Brain microvascular endothelial cell (primary cell): ENCODE measurements around the gene HAPLN3.
A peak's percentile ranks its signal among the peaks of the same experiment; 100 is the strongest.

Experiments
- DNase-seq: peaks from one replicate; pipeline ENCODE4 v3.0.0-alpha.2; 2020
- H3K27ac ChIP-seq: fragments of 250-450 bp; sonication (Bioruptor Pico); 2 replicates; pipeline ENCODE4 v1.5.1; 2020; ENCODE audit warnings: mild to moderate bottlenecking, moderate library complexity
- H3K27me3 ChIP-seq: fragments of 250-450 bp; sonication (Bioruptor Pico); replicated peaks from 2 replicates; pipeline ENCODE4 v1.5.1; 2020; ENCODE audit warnings: mild to moderate bottlenecking
- H3K36me3 ChIP-seq: fragments of 250-450 bp; sonication (Bioruptor Pico); replicated peaks from 2 replicates; pipeline ENCODE4 v1.5.1; 2020; ENCODE audit warnings: mild to moderate bottlenecking
- H3K4me3 ChIP-seq: 2 replicates; pipeline ENCODE4 v1.5.1; 2011; ENCODE audit warnings: low read depth, mild to moderate bottlenecking, control low read depth, low read length, moderate library complexity
- in situ Hi-C: cut with HindIII; loops from 2 replicates; pipeline ENCODE4 v1.10.0; 2017; ENCODE audit warnings: low sequenced_read_pairs, low pct_ligation_motif_present
- TF ChIP-seq, protein P1 (sequence below): IDR thresholded peaks from 2 replicates; pipeline ENCODE4 v1.5.1; 2011; ENCODE audit warnings: low read depth, mild to moderate bottlenecking, moderate library complexity, low read length, control low read depth, inconsistent platforms; ENCODE audit errors: missing control alignments

Gene HAPLN3

DNA sequence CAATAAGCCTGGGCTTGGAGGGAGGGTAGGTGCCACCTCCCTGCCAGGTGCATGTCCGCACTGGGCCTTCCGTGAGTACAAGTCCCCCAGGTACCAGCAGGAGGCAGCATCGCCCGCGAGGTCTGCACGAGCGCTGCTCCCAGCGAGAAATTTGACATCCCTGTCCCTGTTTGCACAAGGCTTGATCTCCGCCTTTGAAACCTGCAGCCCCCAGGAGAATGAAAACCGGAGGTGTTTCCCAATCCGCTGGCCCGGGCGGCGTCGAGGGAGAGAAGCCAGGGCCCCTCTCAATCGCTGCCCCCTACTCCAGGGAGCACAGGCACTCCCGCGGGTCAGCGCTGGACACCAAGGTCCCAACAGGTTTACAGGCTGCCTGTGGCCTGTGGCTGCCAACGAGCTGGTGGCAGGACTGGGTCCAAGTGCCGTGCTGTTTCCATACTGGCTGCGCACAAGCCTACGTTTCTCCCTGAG is 961 bp downstream of the HAPLN3 start:
- in situ Hi-C loops = no loop called here
- Histone ChIP-seq H3K27ac (no peak overlapping the region), H3K36me3 (no peaks in the 10 kb centered on the region), H3K4me3 (peak overlapping the region; percentile 55), H3K27me3 (no peaks in the 10 kb centered on the region)
- TF ChIP-seq, protein P1, sequence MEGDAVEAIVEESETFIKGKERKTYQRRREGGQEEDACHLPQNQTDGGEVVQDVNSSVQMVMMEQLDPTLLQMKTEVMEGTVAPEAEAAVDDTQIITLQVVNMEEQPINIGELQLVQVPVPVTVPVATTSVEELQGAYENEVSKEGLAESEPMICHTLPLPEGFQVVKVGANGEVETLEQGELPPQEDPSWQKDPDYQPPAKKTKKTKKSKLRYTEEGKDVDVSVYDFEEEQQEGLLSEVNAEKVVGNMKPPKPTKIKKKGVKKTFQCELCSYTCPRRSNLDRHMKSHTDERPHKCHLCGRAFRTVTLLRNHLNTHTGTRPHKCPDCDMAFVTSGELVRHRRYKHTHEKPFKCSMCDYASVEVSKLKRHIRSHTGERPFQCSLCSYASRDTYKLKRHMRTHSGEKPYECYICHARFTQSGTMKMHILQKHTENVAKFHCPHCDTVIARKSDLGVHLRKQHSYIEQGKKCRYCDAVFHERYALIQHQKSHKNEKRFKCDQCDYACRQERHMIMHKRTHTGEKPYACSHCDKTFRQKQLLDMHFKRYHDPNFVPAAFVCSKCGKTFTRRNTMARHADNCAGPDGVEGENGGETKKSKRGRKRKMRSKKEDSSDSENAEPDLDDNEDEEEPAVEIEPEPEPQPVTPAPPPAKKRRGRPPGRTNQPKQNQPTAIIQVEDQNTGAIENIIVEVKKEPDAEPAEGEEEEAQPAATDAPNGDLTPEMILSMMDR = peak; percentile 89
- no peak for DNase-seq

DNA sequence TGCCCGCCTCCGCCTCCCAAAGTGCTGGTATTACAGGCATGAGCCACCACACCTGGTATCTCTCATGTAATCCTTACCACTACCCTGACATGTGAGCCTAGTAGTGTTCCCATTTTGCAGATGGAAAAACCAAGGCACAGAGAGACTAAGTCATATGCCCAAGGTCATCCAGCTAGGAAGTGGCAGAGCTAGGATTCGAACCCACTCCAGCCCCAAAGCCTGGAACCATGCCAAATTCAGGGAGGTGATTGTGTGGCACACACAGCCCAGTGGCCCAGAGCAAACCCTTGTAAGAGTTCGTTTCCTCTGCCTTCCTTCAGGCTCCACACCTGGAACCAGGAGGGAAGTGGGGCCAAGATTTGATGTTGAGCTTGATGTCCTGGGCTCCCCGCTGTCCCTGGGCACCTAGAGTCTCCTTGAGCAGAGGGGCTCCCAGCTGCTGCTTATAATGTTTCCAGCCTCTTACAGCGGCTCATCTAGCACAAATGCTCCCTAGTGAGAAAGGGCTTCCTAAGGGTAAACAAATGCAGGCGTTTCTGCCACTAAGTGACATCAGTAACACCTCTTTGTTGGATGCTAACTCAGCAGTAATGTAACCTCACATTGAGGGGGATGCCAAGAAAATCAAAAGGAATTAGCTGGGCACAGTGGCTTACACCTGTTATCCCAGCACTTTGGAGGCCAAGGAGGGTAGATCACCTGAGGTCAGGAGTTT is 3.6 kb downstream of the HAPLN3 start:
- TF ChIP-seq, protein P1 = no peak
- no peaks in the 10 kb centered on the region for H3K27me3 ChIP-seq
- in situ Hi-C loops = no loop called here
- no peak overlapping the region for H3K4me3 ChIP-seq
- no peaks in the 10 kb centered on the region for H3K36me3 ChIP-seq
- no peak overlapping the region for H3K27ac ChIP-seq
- no peak for DNase-seq

DNA sequence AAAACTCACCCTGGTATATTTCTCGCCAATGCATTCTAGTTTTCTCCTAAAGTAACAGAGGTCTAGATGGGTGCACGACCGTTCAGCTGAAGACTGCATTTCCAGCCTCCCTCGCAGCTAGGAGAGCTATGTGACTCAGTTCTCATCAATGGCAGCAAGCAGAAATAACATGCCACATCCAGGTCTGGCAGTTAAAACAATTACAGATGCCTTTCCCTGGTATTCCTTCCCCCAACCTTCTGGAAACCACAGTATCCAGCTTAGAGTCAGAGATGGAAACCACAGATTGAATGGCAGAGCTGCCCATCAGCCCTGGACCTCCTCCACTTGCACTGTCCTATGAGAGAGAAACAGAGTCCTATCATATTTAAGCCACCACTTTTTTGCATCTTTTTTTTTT is 4.8 kb downstream of the HAPLN3 start:
- in situ Hi-C loops = no loop called here
- Histone ChIP-seq H3K4me3 (no peak overlapping the region), H3K27me3 (no peaks in the 10 kb centered on the region), H3K27ac (no peak overlapping the region), H3K36me3 (no peaks in the 10 kb centered on the region)
- DNase-seq = no peak
- TF ChIP-seq, protein P1 = no peak

DNA sequence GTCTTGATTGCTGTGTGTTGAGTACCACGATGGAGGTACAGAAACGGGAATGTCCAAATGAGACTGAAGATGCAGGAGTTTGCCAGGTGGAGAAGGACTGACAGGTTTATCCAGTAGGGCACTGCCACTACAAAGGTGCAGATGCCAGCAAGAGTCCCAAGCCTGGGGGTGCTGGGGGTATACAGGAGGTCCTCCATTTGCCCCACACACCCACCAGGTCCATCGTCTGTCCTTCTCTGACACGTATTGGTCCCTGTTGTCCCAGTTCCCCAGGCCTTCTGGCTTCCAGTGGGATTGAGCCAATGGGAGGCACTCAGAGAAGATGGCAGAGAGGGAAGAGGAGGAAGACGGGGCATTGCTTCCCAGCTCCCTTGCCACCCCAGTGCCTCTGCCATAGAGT is 6.6 kb downstream of the HAPLN3 start:
- in situ Hi-C loops = no loop called here
- Histone ChIP-seq H3K27ac (no peak overlapping the region), H3K27me3 (no peaks in the 10 kb centered on the region), H3K4me3 (no peak overlapping the region), H3K36me3 (no peaks in the 10 kb centered on the region)
- TF ChIP-seq, protein P1 = no peak
- DNase-seq = no peak

DNA sequence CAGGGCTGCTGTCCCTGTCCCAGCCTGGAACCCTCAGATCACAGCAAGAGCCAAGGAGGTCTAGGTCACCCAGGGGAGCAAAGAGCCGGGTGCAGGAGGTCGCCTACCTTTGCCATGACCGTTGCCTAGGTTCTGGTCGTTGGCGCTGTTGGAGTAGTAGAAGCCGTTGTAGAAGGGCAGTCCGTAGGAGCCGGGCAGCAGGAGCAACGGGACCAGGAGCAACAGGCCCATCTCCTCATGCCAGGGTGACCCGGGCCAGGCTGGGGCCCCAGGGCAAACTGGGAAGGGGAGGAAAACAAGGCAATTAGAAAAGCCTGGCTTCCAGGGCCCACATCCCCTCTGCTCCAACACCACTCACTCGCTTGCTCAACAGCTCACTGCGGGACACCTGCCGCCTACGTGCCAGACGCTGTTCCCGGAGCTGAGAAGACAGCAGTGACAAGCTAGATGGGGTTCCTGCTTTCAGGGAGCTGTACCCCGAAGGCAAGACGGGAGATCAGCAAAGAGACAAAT is 8.2 kb downstream of the HAPLN3 start:
- no peaks in the 10 kb centered on the region for H3K36me3 ChIP-seq
- H3K27ac ChIP-seq = no peak overlapping the region
- TF ChIP-seq, protein P1 = no peak
- in situ Hi-C loops = no loop called here
- H3K27me3 ChIP-seq = no peaks in the 10 kb centered on the region
- no peak for DNase-seq
- no peak overlapping the region for H3K4me3 ChIP-seq
